Adrenal gland (tissue), 12 donors: ENCODE results near the gene PPP3CA. TPM values are rescaled to one million over a fixed set of nuclear protein-coding genes. Genes with fewer than 3 reads are reported as not detected.

Source experiments
- DNase-seq, 7 donors: peaks; one replicate each; pipeline ENCODE4 v3.0.0-alpha.2; 2019 to 2020
- H3K27ac ChIP-seq, 5 donors: fragments of 200-600 bp; sonication (generic) in 4 of 5; 1 replicate in 3 of 5; 2 replicates in 2 of 5; pipeline versions ENCODE4 v1.5.1 to v1.8.0; 2016 to 2020; ENCODE audit warnings: mild to moderate bottlenecking in 1 of 5
- H3K27me3 ChIP-seq: fragments of 200-600 bp; 2 replicates; pipeline ENCODE4 v1.8.0; 2021
- H3K36me3 ChIP-seq, 2 donors: fragments of 200-600 bp; replicated peaks in 1 of 2; 1 replicate in 1 of 2; 2 replicates in 1 of 2; pipeline versions ENCODE4 v1.5.1 to v1.8.0; 2018 to 2022
- H3K4me1 ChIP-seq, 2 donors: fragments of 200-600 bp; replicated peaks in 1 of 2; 1 replicate in 1 of 2; 2 replicates in 1 of 2; pipeline versions ENCODE4 v1.5.1 to v1.8.0; 2018 to 2021
- H3K4me3 ChIP-seq, 4 donors: fragments of 200-600 bp; sonication (generic) in 3 of 4; one replicate each; pipeline ENCODE4 v1.5.1; 2016 to 2018
- H3K9me3 ChIP-seq, 3 donors: fragments of 200-600 bp; sonication (generic) in 1 of 3; replicated peaks in 1 of 3; 1 replicate in 2 of 3; 2 replicates in 1 of 3; pipeline versions ENCODE4 v1.5.1 to v1.8.0; 2016 to 2021
- CTCF ChIP-seq, 6 experiments: fragments of 450-650 bp in 4 of 6; fragments of 200-600 bp in 2 of 6; sonication (generic) in 1 of 6; IDR thresholded peaks; 1 replicate in 5 of 6; 2 replicates in 1 of 6; pipeline versions ENCODE4 v1.5.1 to v1.8.0; 2016 to 2021; ENCODE audit warnings: antibody characterized with exemption in 6 of 6, mild to moderate bottlenecking in 2 of 6, moderate library complexity in 1 of 6
- POLR2A ChIP-seq, 2 donors: fragments of 450-650 bp; IDR thresholded peaks; one replicate each; pipeline ENCODE4 v1.6.1; 2017; ENCODE audit warnings: antibody characterized with exemption in 2 of 2, mild to moderate bottlenecking in 2 of 2, moderate library complexity in 1 of 2
- WGBS, 4 donors: extraction: QIAGEN DNeasy Blood & Tissue Kit in 2 of 4; methylation state at CpG; one replicate each; pipeline versions ENCODE4 v1.1.5 to v1.1.7; 2013 to 2017; 5-methylcytosine and 5-hydroxymethylcytosine counted together
- intact Hi-C, 2 donors: fragments of 100-400 bp; cut with DNase I; formaldehyde crosslinking; loops; one replicate each; pipeline versions ENCODE4 v1.14.1 to v1.15.0; 2022 to 2023
- polyA plus RNA-seq, 3 donors: library from polyadenylated mRNA; stranded (reverse); fragments of 200-250 nt in 2 of 3; fragments of 350-450 nt in 1 of 3; fragmentation: Illumina TruSeq in 1 of 3; extraction: RNeasy Lipid Tissue Mini Kit (QIAGEN cat#74804) in 1 of 3; gene quantifications; one replicate each; pipeline ENCODE4 v1.2.3, GENCODE V29; 2013 to 2014
- total RNA-seq, 9 donors: library from RNA; depleted of rRNA in 4 of 9; stranded (reverse); fragments of >200 nt in 4 of 9; fragments of 120-200 nt in 1 of 9; fragmentation: NEBNext Ultra II Directional in 1 of 9; extraction: Animal tissue kit (Norgen Biotek cat#: 25700) in 1 of 9; gene quantifications; one replicate each; pipeline versions ENCODE4 v1.1.0 to v1.2.4, GENCODE V29; 2013 to 2023
- donor health status: healthy with polysubstance abuse.
- donor health status: Bipolar disorder and iron deficiency.
- donor health status: DM: yes; HTN: yes; CAD: no.
- donor health status: DM: no; HTN: no; CAD: no.
- donor health status: DM: no; HTN: no; CAD: no.
- donor health status: DM: yes; HTN: yes; CAD: no.

Gene PPP3CA
- total and polyA plus RNA-seq, 12 donors: 13.8 to 138 (median 43.8) TPM

- no peaks in the 10 kb centered on the region for H3K9me3 ChIP-seq
- no peak for DNase-seq
- 50 to 80% (median 79%) methylated on average over 1 of the region's 1 CpG for WGBS, 4 donors
- H3K4me1 ChIP-seq: no peaks in the 10 kb centered on the region
- intact Hi-C loops: no loop called here
- no peak overlapping the region for H3K4me3 ChIP-seq
- H3K36me3 ChIP-seq: no peaks in the 10 kb centered on the region
- H3K27me3 ChIP-seq: no peaks in the 10 kb centered on the region
- TF ChIP-seq CTCF (IDR thresholded peaks at IDR 0.05) (no peak), POLR2A (IDR thresholded peaks at IDR 0.05) (no peak)
- H3K27ac ChIP-seq: no peak overlapping the region
These were observed 19.9 kb upstream of the PPP3CA start for GRCh38 chr4:101367201-101367600.

- no peak for TF ChIP-seq POLR2A (IDR thresholded peaks at IDR 0.05)
- TF ChIP-seq CTCF (IDR thresholded peaks at IDR 0.05): no peak
- H3K27ac ChIP-seq: no peak overlapping the region
- intact Hi-C loops: no loop called here
These were observed 19.0 kb upstream of the PPP3CA start for GRCh38 chr4:101366331-101366730.

GRCh38 chr4:101357751-101358150 lies 10.4 kb upstream of the PPP3CA start:
- H3K4me1 ChIP-seq: peaks cover 0 to 6% of the 10 kb centered on the region in 2 donors
- WGBS, 4 donors: 48 to 66% (median 65%) methylated on average over 3 of the region's 3 CpGs
- TF ChIP-seq CTCF (IDR thresholded peaks at IDR 0.05) (no peak), POLR2A (IDR thresholded peaks at IDR 0.05) (no peak)
- intact Hi-C loops: no loop called here
- H3K27me3 ChIP-seq: no peaks in the 10 kb centered on the region
- H3K9me3 ChIP-seq: no peaks in the 10 kb centered on the region
- no peak overlapping the region for H3K27ac ChIP-seq
- H3K4me3 ChIP-seq: no peak overlapping the region
- peak in 1 of 7 donors; percentile 50 for DNase-seq
- no peaks in the 10 kb centered on the region for H3K36me3 ChIP-seq

More at GRCh38 chr4:101366331-101366730, 19.0 kb upstream of the PPP3CA start:
- no peak for DNase-seq
- Histone ChIP-seq H3K36me3 (no peaks in the 10 kb centered on the region), H3K4me3 (no peak overlapping the region), H3K4me1 (no peaks in the 10 kb centered on the region), H3K27me3 (no peaks in the 10 kb centered on the region), H3K9me3 (no peaks in the 10 kb centered on the region)

GRCh38 chr4:101356928-101357327 lies 9.6 kb upstream of the PPP3CA start:
- TF ChIP-seq CTCF (IDR thresholded peaks at IDR 0.05): no peak
- intact Hi-C loops: no loop called here
- no peaks in the 10 kb centered on the region for H3K9me3 ChIP-seq

More at GRCh38 chr4:101356928-101357327, 9.6 kb upstream of the PPP3CA start:
- Histone ChIP-seq H3K36me3 (no peaks in the 10 kb centered on the region), H3K4me1 (peaks cover 0 to 6% of the 10 kb centered on the region in 2 donors), H3K27ac (no peak overlapping the region), H3K4me3 (no peak overlapping the region), H3K27me3 (no peaks in the 10 kb centered on the region)
- DNase-seq: peak in 6 of 7 donors; percentile 54 to 75 (median 64)
